Heart left ventricle (tissue), 16 donors: ENCODE results near the gene BRSK2. TPM values are rescaled to one million over a fixed set of nuclear protein-coding genes. Genes with fewer than 3 reads are reported as not detected.
A peak's percentile ranks its signal among the peaks of the same experiment; 100 is the strongest.

Experiments
- ATAC-seq, 4 donors: fragments of 200-7000 bp; cut with Tn5 transposase; one replicate each; pipeline ENCODE4 v1.9.1; 2020 to 2022; ENCODE audit warnings: moderate library complexity in 4 of 4, mild to moderate bottlenecking in 3 of 4, moderate number of reproducible peaks in 1 of 4
- DNase-seq, 5 donors: peaks; one replicate each; pipeline ENCODE4 v3.0.0-alpha.2; 2020
- H3K27ac ChIP-seq, 12 donors: fragments of 200-600 bp; sonication (generic) in 4 of 12; one replicate each; pipeline versions ENCODE4 v1.5.0 to v1.8.0; 2016 to 2022; ENCODE audit warnings: mild to moderate bottlenecking in 2 of 12
- H3K27me3 ChIP-seq, 9 donors: fragments of 200-600 bp; sonication (generic) in 2 of 9; one replicate each; pipeline versions ENCODE4 v1.5.1 to v1.8.0; 2016 to 2022; ENCODE audit warnings: mild to moderate bottlenecking in 3 of 9
- H3K36me3 ChIP-seq, 9 donors: fragments of 200-600 bp; sonication (generic) in 2 of 9; one replicate each; pipeline versions ENCODE4 v1.5.0 to v1.8.0; 2018 to 2022; ENCODE audit warnings: mild to moderate bottlenecking in 2 of 9
- H3K4me1 ChIP-seq, 12 donors: fragments of 200-600 bp; sonication (generic) in 4 of 12; one replicate each; pipeline versions ENCODE4 v1.5.0 to v1.8.0; 2016 to 2022; ENCODE audit warnings: mild to moderate bottlenecking in 3 of 12
- H3K4me3 ChIP-seq, 12 donors: fragments of 200-600 bp; sonication (generic) in 4 of 12; one replicate each; pipeline versions ENCODE4 v1.5.0 to v1.8.0; 2017 to 2022; ENCODE audit warnings: mild to moderate bottlenecking in 9 of 12, moderate library complexity in 4 of 12
- H3K9me3 ChIP-seq, 12 donors: fragments of 200-600 bp; sonication (generic) in 4 of 12; one replicate each; pipeline versions ENCODE4 v1.5.0 to v1.8.0; 2016 to 2022; ENCODE audit warnings: mild to moderate bottlenecking in 1 of 12
- POLR2A ChIP-seq, 2 donors: fragments of 450-650 bp; IDR thresholded peaks; one replicate each; pipeline ENCODE4 v1.6.1; 2017; ENCODE audit warnings: antibody characterized with exemption in 2 of 2, mild to moderate bottlenecking in 2 of 2, moderate library complexity in 2 of 2
- WGBS, 4 donors: extraction: QIAGEN DNeasy Blood & Tissue Kit in 2 of 4; methylation state at CpG; one replicate each; pipeline versions ENCODE4 v1.1.5 to v1.1.7; 2013 to 2018; 5-methylcytosine and 5-hydroxymethylcytosine counted together
- intact Hi-C, 10 donors: fragments of 100-400 bp; cut with DNase I; formaldehyde crosslinking; loops; one replicate each; pipeline versions ENCODE4 v1.11.1 to v1.14.2; 2022
- polyA plus RNA-seq, 2 donors: library from polyadenylated mRNA; stranded (reverse); fragments of 200-250 nt; gene quantifications; one replicate each; pipeline ENCODE4 v1.2.3, GENCODE V29; 2013
- total RNA-seq, 9 donors: library from RNA; depleted of rRNA in 2 of 9; stranded (reverse); fragments of >200 nt in 2 of 9; fragmentation: NEBNext Ultra II Directional in 3 of 9; extraction: Animal tissue kit (Norgen Biotek cat#: 25700) in 3 of 9; gene quantifications; one replicate each; pipeline versions ENCODE4 v1.1.0 to v1.2.4, GENCODE V29; 2016 to 2023
- TF ChIP-seq, protein P1 (sequence below), 12 donors: fragments of 200-600 bp; sonication (generic) in 4 of 12; IDR thresholded peaks; one replicate each; pipeline versions ENCODE4 v1.5.0 to v1.8.0; 2018 to 2022; ENCODE audit warnings: antibody characterized with exemption in 12 of 12, mild to moderate bottlenecking in 5 of 12
- donor health status: ischemic (EF 13 %, LVEDD 7.1; RV severe dilation, severe dysfunction).
- donor health status: healthy with polysubstance abuse.
- donor health status: DM: no; HTN: yes; CAD: no.
- donor health status: DM: no; HTN: no; CAD: no.
- donor health status: ischemic (EF 25% LVEDD 6.9; RV normal size, moderate dysfunction).
- donor health status: ischemic (EF 25% LVEDD 5.7; RV mildly dilated, moderate dysfunction).
- donor health status: healthy.
- donor health status: DM: yes; HTN: yes; CAD: no.
- donor health status: ischemic (EF 35%, LVEDD 5.7; RV mildly dilated, moderate dysfunction).
- donor health status: nonischemic (EF 11% LVEDD 7.7; RV severe dilation, severe dysfunction).
- donor health status: DM: yes; HTN: yes; CAD: no.
- donor health status: PGD.
- donor health status: ischemic (EF 29% LVEDD 5.4; RV normal size, mild dysfunction).
- donor health status: nonischemic (EF 23%, LVEDD 6.1; RV moderate dilation, normal function).

BRSK2 gene
- total and polyA plus RNA-seq, 11 donors, result 0.16 to 1.3 (median 0.61) TPM; not detected in 1

DNA sequence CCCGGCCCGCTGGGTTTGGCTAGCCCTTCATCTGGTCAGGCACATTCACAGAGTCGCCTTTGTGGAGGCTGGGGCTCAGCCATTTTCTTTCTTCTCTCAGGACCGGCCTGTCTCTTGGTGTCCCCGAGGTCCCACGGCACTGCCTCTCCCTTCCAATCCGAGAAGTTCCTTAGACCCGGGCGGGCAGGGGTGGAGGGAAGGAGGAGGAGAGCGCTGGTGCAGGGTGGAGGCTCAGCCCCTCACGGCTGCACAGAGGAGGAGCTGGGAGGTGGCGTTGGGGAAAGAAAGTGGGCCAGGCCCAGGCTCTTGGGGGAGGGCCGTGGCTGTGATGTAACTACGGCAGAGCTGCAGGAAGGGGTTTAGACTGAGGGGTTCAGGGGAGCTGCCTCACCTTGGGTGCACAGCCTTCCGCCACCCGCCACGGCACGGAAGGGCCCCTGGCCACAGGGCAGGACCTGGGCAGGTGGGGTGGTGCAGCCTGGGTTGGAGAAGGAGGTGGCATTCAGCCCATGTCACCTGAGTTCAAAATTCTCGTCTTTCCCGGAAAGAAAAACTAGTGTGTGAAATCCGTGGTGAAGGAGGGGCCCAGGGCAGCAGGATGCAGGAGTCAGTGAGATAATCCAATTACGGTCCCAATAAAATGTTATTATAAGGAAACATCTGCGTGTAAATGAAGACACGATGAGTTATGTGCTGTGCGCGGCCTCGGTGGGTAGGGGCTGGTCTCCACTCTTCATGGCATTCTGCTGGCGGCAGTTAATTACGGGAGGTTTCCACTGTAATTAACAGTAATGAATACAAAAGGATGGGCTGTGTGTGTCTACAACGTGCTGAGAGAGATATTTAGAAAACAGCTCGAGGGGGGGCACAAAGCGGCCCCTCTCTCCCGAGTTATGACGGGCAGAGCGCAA lies 1.7 kb downstream of the BRSK2 start:
- peak overlapping the region in 7 of 12 donors; percentile 10 to 57 (median 24) for H3K4me3 ChIP-seq
- 45 to 53% (median 51%) methylated on average over 33 to 35 of the region's 35 CpGs for WGBS, 4 donors

DNA sequence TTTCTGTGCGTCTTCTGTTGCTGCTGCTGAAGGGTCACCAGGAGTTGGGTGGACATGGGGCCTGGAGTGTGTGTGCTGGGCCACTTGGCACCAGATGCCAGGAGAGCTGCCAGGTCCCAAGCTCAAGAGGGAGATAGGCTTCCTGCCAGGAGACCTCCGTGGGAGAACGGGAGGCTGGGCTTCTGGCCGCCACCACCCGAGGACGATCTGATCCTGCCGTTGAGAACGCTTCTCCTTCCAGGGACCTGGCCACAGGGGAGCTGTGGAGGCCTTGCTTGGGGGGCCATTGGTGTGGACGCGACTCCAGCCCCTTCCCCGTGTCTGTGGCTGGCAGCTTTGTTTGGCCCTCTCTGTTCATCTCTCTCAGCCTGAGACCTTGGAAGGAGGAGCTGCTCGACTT lies 2.4 kb downstream of the BRSK2 start:
- ATAC-seq (no peak), DNase-seq (peak in 2 of 5 donors; percentile 23 to 59)
- H3K27ac ChIP-seq, result no peak overlapping the region
- WGBS, 4 donors, result 44 to 52% (median 48%) methylated on average over 9 to 12 of the region's 12 CpGs
- H3K36me3 ChIP-seq, result no peaks in the 10 kb centered on the region
- intact Hi-C loops, result no loop called here
- no peak overlapping the region for H3K4me3 ChIP-seq
- H3K9me3 ChIP-seq, result no peaks in the 10 kb centered on the region
- peaks cover 0 to 25% (median 9%) of the 10 kb centered on the region in 12 donors for H3K4me1 ChIP-seq
- H3K27me3 ChIP-seq, result peaks cover 9 to 47% (median 22%) of the 10 kb centered on the region in 9 donors
- no peak for TF ChIP-seq POLR2A (IDR thresholded peaks at IDR 0.05)
- TF ChIP-seq, protein P1, sequence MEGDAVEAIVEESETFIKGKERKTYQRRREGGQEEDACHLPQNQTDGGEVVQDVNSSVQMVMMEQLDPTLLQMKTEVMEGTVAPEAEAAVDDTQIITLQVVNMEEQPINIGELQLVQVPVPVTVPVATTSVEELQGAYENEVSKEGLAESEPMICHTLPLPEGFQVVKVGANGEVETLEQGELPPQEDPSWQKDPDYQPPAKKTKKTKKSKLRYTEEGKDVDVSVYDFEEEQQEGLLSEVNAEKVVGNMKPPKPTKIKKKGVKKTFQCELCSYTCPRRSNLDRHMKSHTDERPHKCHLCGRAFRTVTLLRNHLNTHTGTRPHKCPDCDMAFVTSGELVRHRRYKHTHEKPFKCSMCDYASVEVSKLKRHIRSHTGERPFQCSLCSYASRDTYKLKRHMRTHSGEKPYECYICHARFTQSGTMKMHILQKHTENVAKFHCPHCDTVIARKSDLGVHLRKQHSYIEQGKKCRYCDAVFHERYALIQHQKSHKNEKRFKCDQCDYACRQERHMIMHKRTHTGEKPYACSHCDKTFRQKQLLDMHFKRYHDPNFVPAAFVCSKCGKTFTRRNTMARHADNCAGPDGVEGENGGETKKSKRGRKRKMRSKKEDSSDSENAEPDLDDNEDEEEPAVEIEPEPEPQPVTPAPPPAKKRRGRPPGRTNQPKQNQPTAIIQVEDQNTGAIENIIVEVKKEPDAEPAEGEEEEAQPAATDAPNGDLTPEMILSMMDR (IDR thresholded peaks at IDR 0.05), result no peak

More for the DNA sequence above, 1.7 kb downstream of the BRSK2 start:
- ATAC-seq, result no peak
- Histone ChIP-seq H3K4me1 (peaks cover 0 to 25% (median 9%) of the 10 kb centered on the region in 12 donors), H3K9me3 (no peaks in the 10 kb centered on the region), H3K27me3 (peaks cover 9 to 47% (median 22%) of the 10 kb centered on the region in 9 donors), H3K27ac (peak overlapping the region in 1 of 12 donors; percentile 28), H3K36me3 (no peaks in the 10 kb centered on the region)
- peak in 1 of 5 donors; percentile 46 for DNase-seq
- no peak for TF ChIP-seq POLR2A (IDR thresholded peaks at IDR 0.05)
- intact Hi-C loops, result no loop called here

DNA sequence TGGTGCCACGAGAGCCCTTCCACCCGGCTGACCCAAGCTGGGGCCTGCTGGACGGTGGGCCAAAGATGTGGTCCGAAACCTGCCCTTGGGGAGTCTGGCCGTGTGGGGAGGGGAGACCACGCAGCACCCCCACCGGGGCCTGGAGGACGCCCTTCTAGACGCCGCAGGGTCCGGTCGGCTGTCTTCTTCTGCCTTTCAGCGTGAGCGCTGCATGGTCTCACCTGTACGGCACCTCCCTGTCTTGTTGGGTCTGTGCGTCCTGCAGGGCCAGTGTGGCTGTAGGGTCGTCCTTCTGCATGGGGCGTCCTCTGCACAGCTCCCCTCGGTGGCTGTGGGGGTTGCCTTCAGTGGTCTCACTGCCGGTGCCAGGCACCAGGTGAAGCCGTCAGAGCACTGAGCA lies 2.8 kb downstream of the BRSK2 start:
- peaks cover 9 to 44% (median 22%) of the 10 kb centered on the region in 9 donors for H3K27me3 ChIP-seq
- intact Hi-C loops, result no loop called here

DNA sequence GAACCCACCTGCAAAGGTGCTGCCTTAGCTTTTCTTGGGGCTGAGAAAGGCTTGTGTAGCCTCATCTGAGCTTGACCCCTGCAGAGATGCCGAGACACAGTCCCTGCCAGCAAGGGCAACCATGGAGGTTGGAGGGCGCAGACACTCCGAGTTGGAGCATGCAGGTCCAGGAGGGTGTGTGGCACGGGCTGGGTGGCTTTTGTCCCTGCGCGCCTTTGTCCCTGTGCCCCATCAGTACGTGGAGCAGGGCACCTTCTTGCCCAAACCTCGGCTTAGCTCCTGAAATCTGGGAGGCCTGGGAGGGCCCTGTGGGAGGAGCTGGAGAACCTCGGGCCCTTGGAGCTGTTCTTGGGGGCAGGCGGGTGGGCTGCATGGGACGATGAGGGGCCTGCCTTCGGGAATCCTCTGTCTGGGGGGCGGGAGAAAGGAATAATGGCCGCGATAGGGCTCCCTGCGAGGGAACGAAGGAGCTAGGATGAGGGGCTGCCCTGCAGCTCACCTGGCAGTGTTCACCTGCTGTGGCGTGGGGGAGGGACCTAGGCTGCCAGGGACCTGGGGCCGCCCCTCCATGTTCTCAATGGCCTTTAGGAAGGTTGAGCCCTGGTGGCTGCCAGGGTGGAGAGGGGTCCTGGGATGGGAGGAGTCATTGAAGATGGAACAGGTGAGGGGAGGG lies 3.4 kb downstream of the BRSK2 start:
- Histone ChIP-seq H3K4me1 (peaks cover 0 to 25% (median 9%) of the 10 kb centered on the region in 12 donors), H3K36me3 (no peaks in the 10 kb centered on the region), H3K4me3 (no peak overlapping the region), H3K27me3 (peaks cover 9 to 48% (median 22%) of the 10 kb centered on the region in 9 donors), H3K27ac (no peak overlapping the region), H3K9me3 (no peaks in the 10 kb centered on the region)
- peak in 2 of 5 donors; percentile 17 to 40 for DNase-seq
- 90 to 93% (median 92%) methylated on average over 12 to 19 of the region's 19 CpGs for WGBS, 4 donors
- no peak for TF ChIP-seq POLR2A (IDR thresholded peaks at IDR 0.05)
- TF ChIP-seq, protein P1 (IDR thresholded peaks at IDR 0.05), result no peak
- ATAC-seq, result no peak
- intact Hi-C loops, result no loop called here

More for the DNA sequence above, 2.8 kb downstream of the BRSK2 start:
- peak in 2 of 5 donors; percentile 14 to 42 for DNase-seq
- Histone ChIP-seq H3K4me3 (no peak overlapping the region), H3K36me3 (no peaks in the 10 kb centered on the region), H3K4me1 (peaks cover 0 to 25% (median 9%) of the 10 kb centered on the region in 12 donors), H3K9me3 (no peaks in the 10 kb centered on the region), H3K27ac (no peak overlapping the region)
- no peak for ATAC-seq
- 82 to 90% (median 87%) methylated on average over 15 to 21 of the region's 21 CpGs for WGBS, 4 donors
- TF ChIP-seq POLR2A (IDR thresholded peaks at IDR 0.05), result no peak
- TF ChIP-seq, protein P1 (IDR thresholded peaks at IDR 0.05), result no peak
